ENCODE measurements around the gene MIEF2. TPM values are rescaled to one million over a fixed set of nuclear protein-coding genes. Genes with fewer than 3 reads are reported as not detected.

MIEF2 gene, protein sequence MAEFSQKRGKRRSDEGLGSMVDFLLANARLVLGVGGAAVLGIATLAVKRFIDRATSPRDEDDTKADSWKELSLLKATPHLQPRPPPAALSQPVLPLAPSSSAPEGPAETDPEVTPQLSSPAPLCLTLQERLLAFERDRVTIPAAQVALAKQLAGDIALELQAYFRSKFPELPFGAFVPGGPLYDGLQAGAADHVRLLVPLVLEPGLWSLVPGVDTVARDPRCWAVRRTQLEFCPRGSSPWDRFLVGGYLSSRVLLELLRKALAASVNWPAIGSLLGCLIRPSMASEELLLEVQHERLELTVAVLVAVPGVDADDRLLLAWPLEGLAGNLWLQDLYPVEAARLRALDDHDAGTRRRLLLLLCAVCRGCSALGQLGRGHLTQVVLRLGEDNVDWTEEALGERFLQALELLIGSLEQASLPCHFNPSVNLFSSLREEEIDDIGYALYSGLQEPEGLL
- 21.7 TPM for total RNA-seq

DNA sequence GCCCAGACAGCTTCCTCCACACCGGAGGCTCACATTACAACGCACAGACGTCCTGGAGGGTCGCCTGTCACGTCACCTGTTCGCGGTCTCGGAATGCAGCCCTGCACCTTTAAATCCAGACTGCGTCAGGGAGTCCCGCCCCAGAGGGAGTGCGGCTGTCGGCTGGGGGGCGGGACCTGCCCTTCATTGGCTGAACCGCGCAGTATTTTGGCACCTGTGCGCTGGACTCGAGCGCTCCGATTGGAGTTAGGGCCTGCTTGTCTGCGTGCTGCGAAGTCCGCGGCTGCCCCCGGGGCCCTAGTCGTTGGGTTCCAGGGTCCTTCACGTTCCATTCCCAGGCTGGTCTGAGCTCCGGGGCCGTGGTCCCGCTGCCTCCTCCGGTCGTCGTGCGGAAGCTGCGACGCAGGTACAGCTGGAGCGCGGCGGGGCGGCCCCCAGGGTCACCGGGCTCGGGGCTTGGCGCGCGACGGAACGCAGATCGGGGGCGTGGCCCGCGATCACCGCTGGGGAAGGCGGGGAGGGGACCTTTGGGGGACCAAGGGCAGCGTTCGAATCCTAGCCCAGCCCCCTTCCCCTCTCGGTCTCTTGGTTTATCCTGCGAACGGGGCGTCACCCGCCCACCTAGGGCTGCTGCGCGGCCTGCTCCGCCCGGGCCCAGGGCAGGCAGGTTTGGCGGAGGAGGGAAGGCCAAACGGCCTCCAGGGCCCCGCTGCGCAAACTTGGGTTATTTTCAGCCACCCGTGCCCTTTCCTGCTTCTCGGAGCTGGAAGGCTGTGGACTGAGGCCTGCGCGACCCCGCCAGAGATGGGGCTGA is at the start of gene MIEF2:
Gene MIEF2 (plus strand): TSS at position 331 of the 814 bp plus-strand sequence. CDS start 2,059 bp downstream, outside the sequence.

DNA sequence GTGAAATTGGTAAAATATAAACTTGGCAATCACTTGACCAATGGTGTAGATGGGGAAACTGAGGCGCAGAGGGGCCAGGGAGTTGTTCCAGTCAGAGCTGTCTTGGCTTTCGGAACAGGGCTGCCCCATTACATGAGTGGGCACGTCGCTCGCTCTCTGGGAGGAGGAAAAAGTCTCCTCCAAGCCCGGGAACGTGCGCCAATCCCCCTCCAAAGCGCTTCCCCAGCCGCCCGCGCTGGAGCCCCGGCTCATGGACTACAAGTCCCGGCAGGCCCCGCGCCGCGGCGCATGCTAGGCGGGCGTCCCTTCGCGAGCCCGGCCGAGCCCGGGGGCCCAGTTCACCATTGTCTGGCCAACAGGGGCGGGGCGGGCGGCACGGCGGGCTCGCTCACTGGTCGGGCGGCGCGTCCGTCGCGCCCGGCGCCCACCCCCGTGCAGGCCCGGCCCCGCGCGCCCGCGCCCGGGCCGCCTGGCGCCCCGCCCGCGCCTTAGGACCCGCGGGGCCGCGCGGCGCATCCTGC is 35.3 kb upstream of the MIEF2 start, which contains the start of gene LLGL1:
Gene LLGL1 (plus strand): TSS at position 515 of the 521 bp plus-strand sequence. CDS start 48 bp downstream, outside the sequence.

DNA sequence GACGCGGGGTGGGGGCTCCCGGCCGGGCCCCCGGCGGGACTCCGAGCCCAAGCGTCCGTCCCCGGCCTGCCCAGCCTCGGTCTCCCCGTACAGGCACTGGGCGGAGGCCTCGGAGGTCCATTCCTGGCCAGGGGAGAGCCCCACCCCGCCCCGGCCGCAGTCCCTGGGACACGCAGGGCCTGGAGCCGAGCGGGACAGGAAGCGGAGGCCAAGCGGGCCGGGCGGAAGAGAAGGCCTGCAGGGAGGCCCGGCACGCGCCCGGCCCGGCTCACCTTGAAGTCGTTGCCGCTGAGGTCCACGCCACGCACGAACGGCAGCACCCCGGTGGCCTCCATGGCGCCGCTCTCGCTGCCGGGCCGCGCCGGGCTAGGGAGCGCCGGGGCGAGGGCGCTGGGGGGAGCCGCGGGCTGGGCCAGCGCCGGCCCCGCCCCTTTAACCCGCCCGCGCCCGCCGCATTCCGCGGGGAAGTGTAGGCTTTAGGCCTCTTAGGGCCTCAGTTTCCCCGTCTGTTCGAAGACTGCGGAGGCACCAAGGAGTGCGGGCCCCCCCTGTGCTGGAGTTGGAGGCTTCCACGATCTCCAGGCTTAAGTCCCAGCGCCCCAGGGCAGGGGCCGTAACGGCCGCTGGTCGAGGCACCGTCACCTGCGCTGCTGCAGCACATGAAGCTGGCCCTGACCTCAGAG is 2.0 kb upstream of the MIEF2 start, which contains the start of gene FLII:
Gene FLII (minus strand): TSS at position 383 of the 683 bp plus-strand sequence. CDS start 48 bp downstream, at position 335.

DNA sequence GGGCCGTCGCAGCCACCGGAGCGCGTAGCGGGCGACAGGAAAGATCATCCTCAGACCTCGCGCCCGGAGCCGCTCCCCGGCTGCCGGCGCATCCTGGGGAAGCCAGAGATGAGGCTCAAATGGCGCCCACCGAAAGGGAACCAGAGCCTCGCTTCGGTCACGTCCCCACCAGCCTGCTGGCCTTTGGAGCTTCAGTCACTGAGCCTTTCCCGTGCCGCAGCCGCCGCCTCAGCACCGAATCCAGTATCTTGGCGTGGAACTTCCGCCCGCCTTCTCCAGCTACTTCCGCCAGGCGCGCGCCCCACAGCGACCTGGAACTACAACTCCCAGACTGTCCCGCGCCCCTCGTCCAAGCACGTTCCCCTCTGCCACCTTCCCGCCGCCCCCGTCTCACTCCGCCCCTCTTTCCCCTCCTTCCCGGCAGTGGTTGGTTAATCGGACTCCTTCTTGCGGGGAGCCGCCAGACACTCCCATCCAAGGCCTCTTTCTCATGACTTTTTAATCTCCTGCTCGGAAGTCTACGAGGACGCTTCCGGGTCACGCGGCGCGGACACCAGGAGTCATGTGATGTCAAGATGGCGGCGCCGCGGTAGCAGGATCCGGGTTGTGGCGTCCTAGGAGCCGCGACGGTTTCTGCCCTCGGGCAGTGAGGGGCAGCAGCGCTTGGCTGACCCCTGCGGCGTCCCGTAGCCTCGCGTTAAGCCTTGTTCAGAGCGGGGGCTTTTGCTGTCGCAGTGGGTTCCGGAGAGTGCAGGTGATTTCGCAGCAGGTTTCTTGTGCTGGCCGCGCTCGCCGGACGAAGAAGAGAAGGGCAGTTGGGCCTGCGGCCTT is 54.5 kb downstream of the MIEF2 start, which contains the start of the genes SMCR8 and TOP3A:
Gene SMCR8 (plus strand): TSS at position 563 of the 831 bp plus-strand sequence. CDS start 497 bp downstream, outside the sequence.
Gene TOP3A (minus strand): TSS at position 264 of the 831 bp plus-strand sequence. CDS start 216 bp downstream, at position 48.

Other genes with a start within 250 kb of the MIEF2 start
- 33.9 TPM for gene ATPAF2, start 221.5 kb upstream of the MIEF2 start, total RNA-seq
- 11.1 TPM for gene GID4, start 221.3 kb upstream of the MIEF2 start, total RNA-seq
- 18.5 TPM for gene DRG2, start 172.7 kb upstream of the MIEF2 start, total RNA-seq
- 2.5 TPM for gene MYO15A, start 151.9 kb upstream of the MIEF2 start, total RNA-seq
- gene ALKBH5, start 76.8 kb upstream of the MIEF2 start, total RNA-seq: 84.2 TPM
- gene LLGL1, start 35.0 kb upstream of the MIEF2 start, total RNA-seq: 46.4 TPM
- 63.9 TPM for gene FLII, start 1.9 kb upstream of the MIEF2 start, total RNA-seq
- gene TOP3A, start 54.3 kb downstream of the MIEF2 start, total RNA-seq: 32.5 TPM
- gene SMCR8, start 54.6 kb downstream of the MIEF2 start, total RNA-seq: 14.5 TPM
- 5.5 TPM for gene SHMT1, start 102.9 kb downstream of the MIEF2 start, total RNA-seq
- gene EVPLL, start 117.1 kb downstream of the MIEF2 start, total RNA-seq: 0.69 TPM
- not detected for gene LGALS9C, start 216.1 kb downstream of the MIEF2 start, total RNA-seq